Medulla oblongata (tissue), 1 donor: Measurements from ENCODE around the gene TEAD1.
A peak's percentile ranks its signal among the peaks of the same experiment; 100 is the strongest.
"Not testable (repeated sequence)": the region's sequence is repeated elsewhere in the genome, so short reads cannot be mapped to it uniquely, and the experiment has no call there.

ENCODE experiments used
- DNase-seq: peaks from one replicate; pipeline ENCODE4 v3.0.0-alpha.2; 2015; ENCODE audit errors: extremely low spot score

Gene TEAD1

DNA sequence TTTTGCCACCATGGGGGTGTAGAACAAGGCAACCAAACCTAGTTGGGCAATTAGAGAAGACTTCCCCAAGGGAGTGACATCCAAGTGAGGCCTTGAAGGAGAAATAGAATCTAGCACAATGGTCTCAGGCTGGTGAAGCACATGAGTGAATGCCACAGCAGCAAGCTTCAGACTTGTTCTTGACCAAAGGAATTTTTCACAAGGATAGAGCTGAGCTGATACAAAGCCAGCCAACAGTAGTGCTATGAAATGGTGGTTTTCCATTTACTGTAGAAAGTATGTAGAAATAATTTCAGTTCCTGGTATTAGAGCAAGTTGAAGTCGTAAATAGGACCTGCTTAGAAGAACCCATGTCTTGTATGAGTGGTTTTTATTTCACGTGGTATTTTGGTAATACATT is 186.6 kb downstream of the TEAD1 start:
- no peak for DNase-seq

GRCh38 chr11:12862696-12863469 is 188.7 kb downstream of the TEAD1 start:
- peak; percentile 61 for DNase-seq

DNA sequence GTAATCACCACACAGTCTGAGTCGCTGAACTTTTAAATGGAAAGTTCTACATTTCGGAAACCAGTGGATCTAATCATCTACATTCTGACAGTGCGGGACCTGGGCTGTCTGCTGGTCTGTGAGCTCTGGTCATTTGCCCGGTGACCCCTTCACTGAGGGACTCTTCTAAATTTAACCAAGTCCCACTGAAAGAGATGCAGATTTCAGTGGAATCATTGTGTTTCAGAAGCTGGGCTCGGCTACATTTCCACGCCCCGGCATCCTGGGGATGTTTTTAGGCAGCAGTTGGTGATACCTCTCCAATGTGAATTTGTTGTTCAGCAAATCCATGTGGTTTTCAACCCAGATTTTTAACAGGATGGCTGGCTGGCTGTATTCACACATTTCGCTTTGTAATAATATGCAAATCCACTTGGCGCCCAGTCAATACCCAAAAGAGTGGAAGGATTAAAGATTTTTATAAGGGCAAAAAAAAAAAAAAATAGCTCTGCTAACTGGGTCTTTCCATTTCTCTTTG is 189.4 kb downstream of the TEAD1 start:
- DNase-seq: no peak

DNA sequence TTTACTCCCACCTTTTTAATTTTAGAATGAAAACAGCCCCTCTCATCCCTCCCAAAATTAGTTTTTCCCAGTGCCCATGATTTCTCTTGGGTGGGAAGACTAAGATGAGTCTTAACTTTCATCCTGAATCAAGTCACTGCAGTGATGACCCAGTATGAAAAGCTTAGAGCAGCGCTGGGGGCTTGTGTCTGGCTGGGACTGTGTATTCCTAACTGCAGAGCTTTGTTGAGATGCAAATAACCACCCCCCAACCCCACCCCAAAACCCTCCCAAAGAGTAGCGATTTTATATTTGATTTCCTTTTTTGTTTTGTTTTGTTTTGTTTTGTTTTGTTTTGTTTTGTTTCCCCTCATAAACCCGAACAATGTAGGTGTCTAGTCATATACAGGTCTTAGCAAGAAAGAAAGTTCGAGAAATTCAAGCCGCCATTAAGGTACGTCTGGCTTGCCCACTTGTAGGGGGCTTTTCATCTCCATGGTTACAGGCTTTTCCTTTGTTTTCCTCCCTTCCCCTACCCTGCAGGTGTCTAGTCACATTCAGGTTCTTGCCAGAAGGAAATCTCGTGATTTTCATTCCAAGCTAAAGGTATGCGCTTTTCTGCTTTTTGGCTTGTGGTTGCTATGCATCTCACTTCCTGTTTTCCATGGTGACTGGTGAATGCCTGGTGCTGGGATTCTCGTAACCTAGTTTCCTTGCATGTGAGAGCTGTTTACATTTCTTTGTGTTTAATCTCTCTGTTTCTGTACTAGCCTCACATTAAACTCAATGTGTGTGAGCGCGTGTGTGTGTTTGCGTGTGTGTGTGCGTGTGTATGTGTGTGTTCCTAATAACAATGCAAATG is 190.3 kb downstream of the TEAD1 start:
- no peak for DNase-seq

DNA sequence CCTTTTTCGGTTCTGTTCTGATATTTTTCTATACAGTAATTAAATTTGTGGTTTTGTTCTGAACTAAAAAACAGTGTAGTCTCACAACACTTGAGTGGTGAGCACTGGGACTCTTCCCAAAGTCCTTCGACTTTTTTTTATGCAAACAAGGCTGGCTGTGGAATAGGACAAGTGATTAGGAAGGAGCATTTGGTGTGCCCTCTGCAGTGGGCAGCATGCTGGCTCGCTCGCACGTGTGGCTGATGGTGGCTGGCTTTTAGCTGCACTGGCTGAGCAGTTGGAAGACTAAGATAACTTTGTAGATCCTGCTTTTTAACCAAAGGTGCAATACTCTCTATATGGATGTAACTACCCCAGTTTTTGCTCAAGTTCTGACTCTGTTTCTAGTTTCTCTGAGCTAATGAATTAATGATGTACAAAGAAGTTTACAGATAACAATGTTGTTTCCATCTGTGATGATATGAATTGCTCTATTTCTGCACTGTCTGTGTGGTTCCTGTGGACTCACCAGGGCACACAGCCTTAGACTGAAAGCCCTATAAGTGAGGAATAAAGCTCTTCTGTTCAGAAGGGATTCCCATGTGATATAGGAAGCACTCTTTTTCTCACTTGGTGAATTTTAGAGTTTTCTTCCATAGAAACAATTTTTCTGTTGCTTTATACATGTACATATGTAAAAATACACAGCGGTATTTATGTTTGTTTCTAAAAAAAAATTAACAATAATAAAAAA is 191.8 kb downstream of the TEAD1 start:
- peak; percentile 43 for DNase-seq

DNA sequence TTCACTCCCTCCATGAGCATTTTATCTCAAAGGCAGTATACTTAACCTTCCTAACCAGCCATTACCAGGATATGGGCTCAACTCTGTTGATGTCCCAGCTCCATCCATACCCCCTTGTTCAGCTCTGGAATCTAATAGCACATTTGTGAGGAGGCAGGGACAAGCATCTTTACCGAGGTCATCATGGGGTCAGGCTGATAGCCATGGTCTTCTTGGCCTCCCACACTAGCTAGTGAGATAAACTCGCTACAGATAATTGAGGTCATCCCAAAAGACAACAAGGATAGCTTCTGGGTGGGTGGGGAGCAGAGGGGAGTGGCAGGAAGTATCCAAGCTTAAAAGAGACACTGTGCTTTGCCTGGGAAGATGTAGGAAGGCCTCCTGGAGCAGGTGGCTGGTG is 193.3 kb downstream of the TEAD1 start:
- DNase-seq: no peak

- DNase-seq: no peak
Observed at GRCh38 chr11:12868315-12869073, 194.3 kb downstream of the TEAD1 start.

DNA sequence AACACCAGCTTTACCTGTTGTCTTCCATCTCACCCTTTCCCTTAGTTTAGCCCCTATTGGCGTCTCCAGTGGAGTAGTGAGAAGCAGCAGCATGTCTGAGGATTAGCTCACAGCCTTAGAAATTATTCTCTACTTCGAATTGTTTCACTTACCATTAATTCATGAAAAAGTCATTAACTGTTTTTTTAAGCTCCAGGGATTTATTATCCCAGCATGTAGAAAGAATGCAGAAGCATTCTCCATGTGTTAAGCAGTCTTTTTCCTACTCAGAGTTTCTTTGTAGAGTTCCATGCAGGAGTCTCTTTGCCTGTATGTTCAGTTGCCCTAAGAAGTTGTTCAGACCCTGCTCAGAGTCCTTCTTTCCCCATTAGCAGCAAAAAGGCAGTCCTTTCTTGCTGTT is 197.0 kb downstream of the TEAD1 start:
- no peak for DNase-seq

DNA sequence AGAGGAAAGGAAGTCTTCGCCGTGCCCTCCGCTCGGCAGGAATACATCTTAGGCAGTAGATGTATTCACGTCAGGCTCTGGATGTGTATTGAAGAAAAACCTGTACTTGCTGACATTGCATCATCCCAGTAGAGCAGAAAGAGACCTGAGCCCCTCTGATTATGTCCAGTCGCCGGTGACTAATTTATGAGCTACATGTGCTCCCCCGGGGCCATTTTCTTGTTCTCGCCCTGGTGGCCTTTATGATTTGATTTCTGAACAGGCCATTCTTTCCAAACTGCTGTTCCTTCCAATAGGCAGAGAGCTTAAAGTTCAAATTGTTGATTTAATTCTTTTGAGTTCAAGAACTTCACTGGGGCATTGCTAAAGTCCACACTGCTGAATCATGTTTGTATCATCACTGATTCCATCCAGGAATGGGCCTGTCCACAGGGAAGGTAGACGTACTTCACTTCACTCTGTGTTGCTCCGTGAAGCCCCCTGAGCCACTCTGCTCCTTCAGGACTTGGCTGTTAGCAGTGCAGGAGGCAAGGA is 197.6 kb downstream of the TEAD1 start:
- DNase-seq: no peak

- DNase-seq: no peak
Observed at GRCh38 chr11:12876340-12876739, 202.1 kb downstream of the TEAD1 start.

- no peak for DNase-seq
Observed at GRCh38 chr11:12876988-12877387, 202.8 kb downstream of the TEAD1 start.

GRCh38 chr11:12877508-12877907 is 203.3 kb downstream of the TEAD1 start:
- not testable (repeated sequence) for DNase-seq

DNA sequence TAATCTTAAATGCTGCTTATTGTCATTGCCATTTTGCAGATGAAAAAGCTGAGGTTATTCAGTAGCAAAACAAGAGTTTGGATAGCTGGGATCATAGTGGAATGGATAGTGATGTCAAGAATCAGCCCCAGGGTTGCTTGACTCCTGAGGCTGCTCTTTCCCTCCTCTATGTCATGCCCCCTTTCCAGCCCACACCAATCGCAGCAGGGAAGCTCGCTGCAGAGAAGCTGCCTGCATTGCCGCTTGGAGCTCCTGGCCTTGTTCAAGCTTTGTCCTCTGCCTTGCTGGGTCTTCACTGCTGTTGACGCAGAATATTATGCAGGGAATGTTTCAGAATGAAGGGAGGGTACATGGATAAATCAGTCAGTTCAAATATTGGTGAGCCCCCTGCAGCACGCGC is 206.1 kb downstream of the TEAD1 start:
- no peak for DNase-seq

DNA sequence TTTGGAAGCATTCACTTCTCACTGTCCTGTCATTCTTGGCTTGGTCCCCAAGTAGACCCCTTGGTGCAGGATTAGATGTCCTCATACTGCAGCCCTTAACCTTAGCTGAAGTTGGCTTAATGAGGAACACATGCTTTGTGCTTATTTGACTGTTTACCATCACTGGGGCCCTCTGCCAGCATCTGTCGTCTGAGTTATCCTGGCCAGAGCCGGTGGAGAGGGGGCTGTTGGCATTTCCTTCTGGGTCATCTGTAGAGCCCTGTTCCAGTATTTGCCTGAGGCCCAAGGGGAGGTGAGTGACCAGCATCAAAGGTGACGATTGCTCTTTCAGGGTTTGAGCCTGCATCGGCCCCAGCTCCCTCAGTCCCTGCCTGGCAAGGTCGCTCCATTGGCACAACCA is 208.4 kb downstream of the TEAD1 start:
- DNase-seq: no peak

DNA sequence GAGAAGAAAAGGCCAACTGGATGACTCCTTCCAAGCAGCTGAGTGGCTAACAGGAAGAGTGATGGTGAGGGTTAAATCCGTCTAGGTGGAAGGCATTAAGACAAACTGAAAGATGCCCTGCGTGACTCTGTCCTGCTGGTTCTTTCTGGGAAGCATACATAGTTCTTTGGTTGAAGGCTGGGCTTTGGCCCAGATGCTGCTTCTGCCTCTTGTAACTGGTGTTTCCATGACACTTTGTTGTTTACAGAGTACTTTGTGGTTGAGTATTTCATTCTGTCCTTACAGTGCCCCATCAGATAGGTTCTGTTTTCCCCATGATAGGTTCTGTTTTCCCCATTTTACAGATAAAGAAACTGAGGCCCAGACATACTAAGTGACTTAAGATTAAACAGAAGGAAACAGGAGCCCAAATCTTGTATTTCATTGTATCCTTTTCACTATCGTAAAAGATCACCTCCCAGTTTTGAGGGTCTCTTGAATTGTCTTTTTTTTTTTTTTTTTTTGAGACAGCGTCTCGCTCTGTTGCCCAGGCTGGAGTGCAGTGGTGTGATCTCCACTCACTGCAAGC is 210.6 kb downstream of the TEAD1 start:
- DNase-seq: no peak

GRCh38 chr11:12885717-12886239 is 211.6 kb downstream of the TEAD1 start:
- no peak for DNase-seq

DNA sequence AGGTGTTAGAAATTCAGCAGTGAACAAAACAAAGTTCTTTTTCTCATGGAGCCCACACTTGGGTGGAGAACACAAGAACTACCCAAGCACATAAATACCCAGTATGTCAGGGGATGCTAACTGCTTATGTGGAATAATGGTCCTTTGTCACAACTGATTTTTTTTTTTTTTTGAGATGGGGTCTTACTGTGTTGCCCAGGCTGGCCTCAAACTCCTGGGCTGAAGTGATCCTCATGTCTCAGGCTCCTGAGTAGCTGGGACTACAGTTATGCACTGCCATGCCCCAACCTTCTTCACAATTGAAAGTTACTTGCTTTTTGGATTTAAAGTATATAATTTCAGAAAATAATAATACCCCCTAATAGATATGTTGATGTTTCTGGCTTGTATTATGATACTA is 212.3 kb downstream of the TEAD1 start:
- DNase-seq: no peak

DNA sequence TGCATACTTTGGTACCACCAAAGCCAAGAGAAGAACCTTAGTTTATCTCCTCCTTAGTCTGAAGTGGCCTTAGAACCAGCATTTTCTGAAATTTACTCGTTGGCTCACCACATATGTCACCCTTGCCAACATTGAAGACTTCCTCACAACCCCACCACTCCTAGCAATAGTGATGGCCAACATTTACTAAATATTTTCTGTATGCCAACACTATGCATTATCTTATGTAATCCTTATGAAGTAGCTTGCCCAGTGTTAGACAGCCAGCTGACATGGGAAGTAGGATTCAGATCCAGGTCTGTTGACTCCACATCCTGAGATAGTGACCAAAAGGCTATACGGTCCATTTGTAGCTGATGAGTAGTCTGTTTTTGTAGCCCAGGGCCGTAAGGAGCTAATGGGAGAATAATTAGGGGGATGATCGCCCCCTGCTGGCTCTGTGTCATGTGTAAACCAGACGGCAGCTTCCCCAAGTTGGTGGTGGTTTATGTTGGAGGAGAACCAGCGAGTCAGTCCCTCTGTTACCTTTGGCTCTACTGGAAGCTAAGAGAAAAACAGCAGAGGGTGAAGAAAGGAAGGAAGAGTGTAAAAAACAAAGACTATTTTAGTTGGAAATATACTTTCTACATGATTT is 214.4 kb downstream of the TEAD1 start:
- DNase-seq: peak; percentile 91

DNA sequence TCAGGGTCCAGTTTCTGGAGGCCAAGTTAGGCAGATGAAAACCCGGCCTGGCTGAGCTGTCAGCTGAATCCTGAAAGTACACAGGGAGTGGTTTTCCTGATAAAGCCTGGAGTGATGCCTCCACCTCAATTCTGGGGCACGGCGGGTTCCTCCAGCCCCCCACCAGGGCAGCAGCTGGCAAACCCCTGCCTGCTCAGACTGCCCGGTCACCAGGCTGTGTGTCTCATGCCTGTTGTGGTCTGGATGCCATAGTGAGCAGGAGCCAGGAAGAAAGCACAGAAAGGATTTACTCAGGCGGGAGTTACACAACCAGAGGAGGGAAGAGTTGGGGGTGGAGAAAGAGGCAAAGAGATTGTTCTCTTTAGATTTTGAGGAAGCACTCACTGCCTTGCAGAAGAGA is 215.0 kb downstream of the TEAD1 start:
- peak; percentile 75 for DNase-seq

GRCh38 chr11:12890476-12890875 is 216.3 kb downstream of the TEAD1 start:
- no peak for DNase-seq
